B cell (primary cell): Measurements from ENCODE around the gene SRPRB. TPM values are rescaled to one million over a fixed set of nuclear protein-coding genes. Genes with fewer than 3 reads are reported as not detected.

Experiments
- ATAC-seq: fragments of 200-7000 bp; cut with Tn5 transposase; one replicate; pipeline ENCODE4 v1.10.0; 2021; ENCODE audit warnings: low read depth, mild to moderate bottlenecking, moderate number of reproducible peaks, moderate library complexity
- CTCF ChIA-PET: fragments of 350-600 bp; sonication (Branson Sonifier 250); formaldehyde crosslinking; loops from one replicate; lab custom pipeline; 2021; ENCODE audit warnings: antibody characterized with exemption, inconsistent platforms; lab: Charles Lee
- POLR2A ChIA-PET: fragments of 350-600 bp; sonication (Branson Sonifier 250); formaldehyde crosslinking; loops from one replicate; lab custom pipeline; 2021; ENCODE audit warnings: antibody characterized with exemption; lab: Charles Lee
- DNase-seq: peaks from one replicate; pipeline ENCODE4 v3.0.0; 2013
- H2AFZ ChIP-seq: 2 replicates; pipeline ENCODE4 v1.6.1; 2012; ENCODE audit warnings: mild to moderate bottlenecking, low read depth, low read length; ENCODE audit not compliant: insufficient read depth, poor library complexity, severe bottlenecking
- H3K27ac ChIP-seq, 2 donors: 1 replicate in 1 of 2; 2 replicates in 1 of 2; pipeline ENCODE4 v1.5.1; 2012 to 2013; ENCODE audit warnings: low read length in 2 of 2, mild to moderate bottlenecking in 2 of 2, moderate library complexity in 1 of 2
- H3K27me3 ChIP-seq, 4 experiments: fragments of 200-600 bp in 1 of 4; sonication (generic) in 1 of 4; replicated peaks in 1 of 4; 1 replicate in 2 of 4; 2 replicates in 2 of 4; pipeline versions ENCODE4 v1.6.1 to v1.7.0; 2013 to 2016; ENCODE audit warnings: low read length in 3 of 4, mild to moderate bottlenecking in 2 of 4, mixed read lengths in 1 of 4, moderate library complexity in 1 of 4; ENCODE audit not compliant: insufficient read depth in 4 of 4, control insufficient read depth in 3 of 4; ENCODE audit errors: control extremely low read depth in 1 of 4
- H3K36me3 ChIP-seq, 2 experiments: replicated peaks in 1 of 2; 1 replicate in 1 of 2; 2 replicates in 1 of 2; pipeline versions ENCODE4 v1.6.1 to v1.7.1; 2013; ENCODE audit warnings: low read length in 1 of 2; ENCODE audit not compliant: insufficient read depth in 2 of 2, control insufficient read depth in 1 of 2; ENCODE audit errors: control extremely low read depth in 1 of 2, extremely low read depth in 1 of 2
- H3K4me1 ChIP-seq, 2 donors: fragments of 200-600 bp in 1 of 2; sonication (generic) in 1 of 2; 1 replicate in 1 of 2; 2 replicates in 1 of 2; pipeline versions ENCODE4 v1.5.1 to v1.6.1; 2013 to 2017; ENCODE audit warnings: low read length in 2 of 2; ENCODE audit not compliant: control insufficient read depth in 2 of 2, insufficient read depth in 2 of 2
- H3K4me2 ChIP-seq: replicated peaks from 2 replicates; pipeline ENCODE3; 2012; ENCODE audit warnings: mild to moderate bottlenecking, low read depth, low read length; ENCODE audit not compliant: poor library complexity, severe bottlenecking
- H3K4me3 ChIP-seq, 5 experiments: fragments of 200-600 bp in 1 of 5; sonication (generic) in 1 of 5; 1 replicate in 3 of 5; 2 replicates in 2 of 5; pipeline versions ENCODE4 v1.5.1 to v1.7.0; 2011 to 2016; ENCODE audit warnings: low read length in 4 of 5, mild to moderate bottlenecking in 4 of 5, low read depth in 2 of 5, control low read depth in 1 of 5, moderate library complexity in 1 of 5; ENCODE audit not compliant: insufficient read depth in 1 of 5; ENCODE audit errors: control extremely low read depth in 1 of 5, extremely low read depth in 1 of 5
- H3K79me2 ChIP-seq: fragments of 200-600 bp; sonication (generic); one replicate; pipeline ENCODE4 v1.6.0; 2016; ENCODE audit warnings: low read length; ENCODE audit not compliant: control insufficient read depth, insufficient read depth
- H3K9ac ChIP-seq: fragments of 200-600 bp; sonication (generic); 2 replicates; pipeline ENCODE4 v1.6.1; 2017; ENCODE audit warnings: mild to moderate bottlenecking, low read length, moderate library complexity
- H3K9me3 ChIP-seq, 3 donors: one replicate each; pipeline versions ENCODE4 v1.6.1 to v1.7.1; 2013; ENCODE audit warnings: low read length in 2 of 3; ENCODE audit not compliant: control insufficient read depth in 2 of 3, insufficient read depth in 1 of 3; ENCODE audit errors: control extremely low read depth in 1 of 3
- H4K20me1 ChIP-seq: 2 replicates; pipeline ENCODE4 v1.6.0; 2012; ENCODE audit warnings: mild to moderate bottlenecking, low read length; ENCODE audit not compliant: insufficient read depth, control insufficient read depth, poor library complexity, severe bottlenecking
- H3K27ac Mint-ChIP-seq: one replicate; pipeline ENCODE4 v1.8.0; 2021; ENCODE audit warnings: mixed read lengths
- H3K27me3 Mint-ChIP-seq: one replicate; pipeline ENCODE4 v1.8.0; 2021; ENCODE audit warnings: mixed read lengths
- H3K4me1 Mint-ChIP-seq: one replicate; pipeline ENCODE4 v1.8.0; 2021; ENCODE audit warnings: mixed read lengths
- H3K4me3 Mint-ChIP-seq: one replicate; pipeline ENCODE4 v1.8.0; 2021; ENCODE audit warnings: mixed read lengths
- H3K9me3 Mint-ChIP-seq: one replicate; pipeline ENCODE4 v1.8.0; 2022; ENCODE audit warnings: mixed read lengths; ENCODE audit not compliant: insufficient read depth
- EZH2 ChIP-seq: IDR thresholded peaks from 2 replicates; pipeline ENCODE4 v1.6.1; 2012; ENCODE audit warnings: borderline replicate concordance, low read depth, mild to moderate bottlenecking, moderate library complexity, low read length; ENCODE audit not compliant: insufficient read depth, poor library complexity, severe bottlenecking
- WGBS: methylation state at CpG from one replicate; pipeline ENCODE4 v1.1.5; 2013; ENCODE audit warnings: missing lambda C conversion rate; ENCODE audit not compliant: insufficient coverage; 5-methylcytosine and 5-hydroxymethylcytosine counted together
- intact Hi-C: fragments of 100-400 bp; cut with micrococcal nuclease; formaldehyde crosslinking; loops from one replicate; pipeline ENCODE4 v1.10.0; 2022
- polyA plus RNA-seq: library from polyadenylated mRNA; depleted of rRNA; stranded (reverse); fragments of >200 nt; gene quantifications from 2 replicates; pipeline ENCODE4 v1.2.3, GENCODE V29; 2012
- total RNA-seq, 2 donors: library from RNA; stranded (reverse); fragments of 120-200 nt in 1 of 2; gene quantifications; 1 replicate in 1 of 2; 2 replicates in 1 of 2; pipeline versions ENCODE4 v1.2.3 to v1.2.4, GENCODE V29; 2013 to 2022
- TF ChIP-seq, protein P1 (sequence below): fragments of 200-600 bp; IDR thresholded peaks from one replicate; pipeline ENCODE4 v1.8.0; 2022; ENCODE audit warnings: antibody characterized with exemption, mild to moderate bottlenecking

The SRPRB gene
- total and polyA plus RNA-seq, 2 donors (not counting 1 experiment from before 2014, with no cell fraction given): 10.1 to 28.8 TPM

DNA sequence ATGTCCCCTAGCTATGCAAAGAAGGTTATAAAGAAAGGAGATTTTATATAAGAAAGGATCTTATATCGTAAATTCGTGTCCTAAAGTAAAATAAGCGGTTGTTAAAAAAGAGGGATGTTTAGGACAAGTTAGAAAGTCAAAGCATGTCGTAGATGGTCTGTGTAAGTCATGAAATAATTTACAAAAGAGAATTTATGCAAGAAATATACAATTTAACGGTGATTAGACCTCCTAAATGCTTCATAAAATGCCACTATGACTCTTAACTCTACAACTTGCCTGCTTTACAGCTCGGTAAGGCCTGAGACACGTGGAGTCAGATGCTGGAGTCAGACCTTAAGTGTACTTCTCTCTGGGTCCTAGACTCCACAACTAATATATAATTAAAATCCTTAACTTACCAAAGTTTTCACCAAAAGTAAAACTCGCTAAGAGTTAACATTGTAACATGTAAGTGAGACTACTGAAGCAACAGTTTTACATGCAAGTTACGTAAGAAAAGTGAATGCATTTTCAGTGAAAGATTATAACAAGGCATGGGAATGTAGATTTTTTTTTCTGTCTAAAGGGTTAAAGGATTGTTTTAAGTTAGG, 13.3 kb upstream of the SRPRB start:
- CTCF ChIA-PET: no interaction called here
- WGBS: no CpG with 5 or more reads among the region's 9 CpGs
- POLR2A ChIA-PET: no interaction called here
- no peaks in the 10 kb centered on the region for H4K20me1 ChIP-seq
- DNase-seq (peak; percentile 9), ATAC-seq (no peak)
- Mint-ChIP-seq H3K27me3 (peaks cover 17% of the 10 kb centered on the region), H3K4me1 (no peaks in the 10 kb centered on the region), H3K9me3 (peaks cover 8% of the 10 kb centered on the region), H3K27ac (no peak overlapping the region), H3K4me3 (no peak overlapping the region)
- H3K4me2 ChIP-seq: no peak overlapping the region
- H2AFZ ChIP-seq: no peak overlapping the region
- H3K4me1 ChIP-seq: no peaks in the 10 kb centered on the region
- peaks cover 0 to 5% (median 0%) of the 10 kb centered on the region in 4 experiments for H3K27me3 ChIP-seq
- no peaks in the 10 kb centered on the region for H3K79me2 ChIP-seq
- H3K9me3 ChIP-seq: peaks cover 0 to 15% (median 3%) of the 10 kb centered on the region in 3 donors
- H3K4me3 ChIP-seq: no peak overlapping the region
- no peak overlapping the region for H3K9ac ChIP-seq
- no peak for TF ChIP-seq EZH2
- TF ChIP-seq, protein P1, sequence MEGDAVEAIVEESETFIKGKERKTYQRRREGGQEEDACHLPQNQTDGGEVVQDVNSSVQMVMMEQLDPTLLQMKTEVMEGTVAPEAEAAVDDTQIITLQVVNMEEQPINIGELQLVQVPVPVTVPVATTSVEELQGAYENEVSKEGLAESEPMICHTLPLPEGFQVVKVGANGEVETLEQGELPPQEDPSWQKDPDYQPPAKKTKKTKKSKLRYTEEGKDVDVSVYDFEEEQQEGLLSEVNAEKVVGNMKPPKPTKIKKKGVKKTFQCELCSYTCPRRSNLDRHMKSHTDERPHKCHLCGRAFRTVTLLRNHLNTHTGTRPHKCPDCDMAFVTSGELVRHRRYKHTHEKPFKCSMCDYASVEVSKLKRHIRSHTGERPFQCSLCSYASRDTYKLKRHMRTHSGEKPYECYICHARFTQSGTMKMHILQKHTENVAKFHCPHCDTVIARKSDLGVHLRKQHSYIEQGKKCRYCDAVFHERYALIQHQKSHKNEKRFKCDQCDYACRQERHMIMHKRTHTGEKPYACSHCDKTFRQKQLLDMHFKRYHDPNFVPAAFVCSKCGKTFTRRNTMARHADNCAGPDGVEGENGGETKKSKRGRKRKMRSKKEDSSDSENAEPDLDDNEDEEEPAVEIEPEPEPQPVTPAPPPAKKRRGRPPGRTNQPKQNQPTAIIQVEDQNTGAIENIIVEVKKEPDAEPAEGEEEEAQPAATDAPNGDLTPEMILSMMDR: no peak
- H3K36me3 ChIP-seq: no peaks in the 10 kb centered on the region
- H3K27ac ChIP-seq: no peak overlapping the region
- intact Hi-C loops: no loop called here

DNA sequence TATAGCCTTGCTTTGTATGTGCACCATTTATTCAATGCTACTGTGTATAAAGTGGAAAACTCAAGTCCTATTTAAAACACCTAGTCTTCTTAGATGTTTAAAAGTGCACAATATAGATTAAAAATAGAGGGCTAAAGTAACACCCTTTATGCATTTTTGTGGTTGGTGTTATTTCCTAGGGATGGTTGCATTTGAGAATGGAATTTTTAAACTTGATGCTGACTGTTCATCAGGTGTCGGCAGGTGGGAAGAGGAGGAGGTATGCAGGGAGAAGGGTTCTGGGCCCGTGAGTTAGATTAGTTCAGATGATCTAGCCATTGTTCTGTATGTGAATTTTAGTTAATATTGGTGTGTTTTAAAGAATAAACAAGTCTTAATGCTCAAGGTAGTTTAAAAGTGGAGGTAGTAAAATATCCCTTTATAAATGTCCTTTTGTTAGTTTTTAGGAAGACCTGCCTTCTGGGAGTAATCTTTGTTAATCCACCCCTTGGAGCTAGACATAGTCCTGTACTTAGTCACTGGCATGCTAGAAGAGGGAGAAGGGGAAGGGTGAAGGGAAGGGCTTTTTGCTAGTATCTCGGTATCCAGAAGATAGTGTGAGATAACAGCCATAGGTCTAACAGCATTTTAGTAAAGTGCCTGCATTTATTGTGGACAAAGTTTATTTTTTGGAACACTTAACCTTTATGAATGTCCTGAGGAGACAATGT, 8.1 kb upstream of the SRPRB start:
- POLR2A ChIA-PET: no interaction called here

More for the DNA sequence above, 8.1 kb upstream of the SRPRB start:
- H3K4me2 ChIP-seq: no peak overlapping the region
- intact Hi-C loops: no loop called here
- no peaks in the 10 kb centered on the region for H3K79me2 ChIP-seq
- CTCF ChIA-PET: no interaction called here
- H3K4me1 ChIP-seq: no peaks in the 10 kb centered on the region
- Mint-ChIP-seq H3K4me1 (no peaks in the 10 kb centered on the region), H3K9me3 (peaks cover 6% of the 10 kb centered on the region), H3K27ac (no peak overlapping the region), H3K27me3 (peaks cover 31% of the 10 kb centered on the region), H3K4me3 (no peak overlapping the region)
- H3K27me3 ChIP-seq: peaks cover 0 to 5% (median 0%) of the 10 kb centered on the region in 4 experiments
- H3K9me3 ChIP-seq: peaks cover 0 to 6% (median 0%) of the 10 kb centered on the region in 3 donors
- no peak overlapping the region for H2AFZ ChIP-seq
- H3K9ac ChIP-seq: no peak overlapping the region
- no peak overlapping the region for H3K27ac ChIP-seq
- no peak for ATAC-seq
- no peak overlapping the region for H3K4me3 ChIP-seq
- H3K36me3 ChIP-seq: no peaks in the 10 kb centered on the region
- DNase-seq: no peak
- no peaks in the 10 kb centered on the region for H4K20me1 ChIP-seq
- 90% methylated on average over 3 of the region's 3 CpGs for WGBS
- no peak for TF ChIP-seq EZH2
- TF ChIP-seq, protein P1: no peak
